ENCODE measurements around the gene MAPK8IP1. TPM values are rescaled to one million over a fixed set of nuclear protein-coding genes. Genes with fewer than 3 reads are reported as not detected.

Gene MAPK8IP1
- polyA plus RNA-seq, 4 donors = 9.5 to 23.1 (median 11.8) TPM

- DNase-seq (ENCODE audit: low read depth in 4 of 4, low spot score in 3 of 4) = no peak
Observed at GRCh38 chr11:45934580-45935318, 49.3 kb downstream of the MAPK8IP1 start.

- no peak for DNase-seq (ENCODE audit: low read depth in 4 of 4, low spot score in 3 of 4)
Observed at GRCh38 chr11:45935349-45936064, 50.1 kb downstream of the MAPK8IP1 start.

- no peak for DNase-seq (ENCODE audit: low read depth in 4 of 4, low spot score in 3 of 4)
Observed at GRCh38 chr11:45936511-45937054, 51.1 kb downstream of the MAPK8IP1 start.

- DNase-seq (ENCODE audit: low read depth in 4 of 4, low spot score in 3 of 4) = no peak
Observed at GRCh38 chr11:45937916-45938315, 52.5 kb downstream of the MAPK8IP1 start.

- DNase-seq (ENCODE audit: low read depth in 4 of 4, low spot score in 3 of 4) = no peak
Observed at GRCh38 chr11:45939836-45940235, 54.4 kb downstream of the MAPK8IP1 start.

- no peak for DNase-seq (ENCODE audit: low read depth in 4 of 4, low spot score in 3 of 4)
Observed at GRCh38 chr11:45941285-45941684, 55.8 kb downstream of the MAPK8IP1 start.

- no peak for DNase-seq (ENCODE audit: low read depth in 4 of 4, low spot score in 3 of 4)
Observed at GRCh38 chr11:45942381-45942780, 56.9 kb downstream of the MAPK8IP1 start.

GRCh38 chr11:45945397-45945999 is 60.0 kb downstream of the MAPK8IP1 start:
- no peak for DNase-seq (ENCODE audit: low read depth in 4 of 4, low spot score in 3 of 4)

- no peak for DNase-seq (ENCODE audit: low read depth in 4 of 4, low spot score in 3 of 4)
Observed at GRCh38 chr11:45947885-45948284, 62.4 kb downstream of the MAPK8IP1 start.

- DNase-seq (ENCODE audit: low read depth in 4 of 4, low spot score in 3 of 4) = no peak
Observed at GRCh38 chr11:45948356-45948755, 62.9 kb downstream of the MAPK8IP1 start.

GRCh38 chr11:45949992-45950407 is 64.5 kb downstream of the MAPK8IP1 start:
- no peak for DNase-seq (ENCODE audit: low read depth in 4 of 4, low spot score in 3 of 4)

Other genes starting within 250 kb of the MAPK8IP1 start
- 10 to 100 TPM in 2 of 4 donors, 1 to 10 TPM in 2; 7.7 to 13.5 (median 10.0) TPM for gene CHST1, start 220.0 kb upstream of the MAPK8IP1 start, polyA plus RNA-seq (ENCODE audit: insufficient read length in 4 of 4)
- gene SLC35C1, start 80.5 kb upstream of the MAPK8IP1 start, polyA plus RNA-seq (ENCODE audit: insufficient read length in 4 of 4) = 10 to 100 TPM in 1 of 4 donors, 1 to 10 TPM in 3; 7.4 to 10.9 (median 9.4) TPM
- 10 to 100 TPM; 25.0 to 31.6 (median 30.6) TPM for gene CRY2, start 38.2 kb upstream of the MAPK8IP1 start, polyA plus RNA-seq (ENCODE audit: insufficient read length in 4 of 4)
- under 1 TPM in 3 of 4 donors, not detected in 1; 0.36 to 0.73 (median 0.37) TPM for gene FREY1, start 21.6 kb downstream of the MAPK8IP1 start, polyA plus RNA-seq (ENCODE audit: insufficient read length in 4 of 4)
- gene PEX16, start 32.2 kb downstream of the MAPK8IP1 start, polyA plus RNA-seq (ENCODE audit: insufficient read length in 4 of 4) = 10 to 100 TPM; 10.8 to 19.0 (median 15.2) TPM
- gene LARGE2, start 37.0 kb downstream of the MAPK8IP1 start, polyA plus RNA-seq (ENCODE audit: insufficient read length in 4 of 4) = 10 to 100 TPM in 3 of 4 donors, under 1 TPM in 1; 0.96 to 26.0 (median 19.1) TPM
- gene PHF21A, start 235.8 kb downstream of the MAPK8IP1 start, polyA plus RNA-seq (ENCODE audit: insufficient read length in 4 of 4) = 10 to 100 TPM; 44.2 to 57.6 (median 53.2) TPM